ENCODE results near the gene NEK4.

The NEK4 gene

DNA sequence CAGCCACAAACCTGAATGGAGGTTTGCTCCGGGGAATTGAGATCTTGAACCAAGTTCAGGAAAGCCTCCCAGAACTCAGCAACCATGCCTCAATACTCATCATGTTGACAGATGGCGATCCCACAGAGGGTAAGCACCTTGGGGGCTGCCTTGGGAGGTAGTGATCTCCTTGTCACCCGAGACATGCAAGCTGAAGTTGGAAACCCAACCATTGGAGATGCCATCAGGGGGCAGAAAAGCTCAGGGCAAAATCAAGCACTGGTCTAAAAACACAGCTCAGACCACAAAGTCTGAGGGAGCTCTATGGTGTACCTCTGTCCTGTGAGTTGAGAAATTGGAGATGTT is 12.4 kb upstream of the NEK4 start:
- no peak for TF ChIP-seq CTCF (conservative IDR thresholded peaks at IDR 0.05)
- H3K27ac ChIP-seq = no peak overlapping the region

GRCh38 chr3:52782412-52783210 is 11.9 kb upstream of the NEK4 start:
- H3K27ac ChIP-seq = no peak overlapping the region
- no peak for TF ChIP-seq CTCF (conservative IDR thresholded peaks at IDR 0.05)
- TF ChIP-seq ZFX (IDR thresholded peaks at IDR 0.05) = no peak

- TF ChIP-seq CTCF (conservative IDR thresholded peaks at IDR 0.05) = no peak
- TF ChIP-seq ZFX (IDR thresholded peaks at IDR 0.05) = no peak
- no peak overlapping the region for H3K27ac ChIP-seq
These were observed 11.0 kb upstream of the NEK4 start for GRCh38 chr3:52781741-52782140.

DNA sequence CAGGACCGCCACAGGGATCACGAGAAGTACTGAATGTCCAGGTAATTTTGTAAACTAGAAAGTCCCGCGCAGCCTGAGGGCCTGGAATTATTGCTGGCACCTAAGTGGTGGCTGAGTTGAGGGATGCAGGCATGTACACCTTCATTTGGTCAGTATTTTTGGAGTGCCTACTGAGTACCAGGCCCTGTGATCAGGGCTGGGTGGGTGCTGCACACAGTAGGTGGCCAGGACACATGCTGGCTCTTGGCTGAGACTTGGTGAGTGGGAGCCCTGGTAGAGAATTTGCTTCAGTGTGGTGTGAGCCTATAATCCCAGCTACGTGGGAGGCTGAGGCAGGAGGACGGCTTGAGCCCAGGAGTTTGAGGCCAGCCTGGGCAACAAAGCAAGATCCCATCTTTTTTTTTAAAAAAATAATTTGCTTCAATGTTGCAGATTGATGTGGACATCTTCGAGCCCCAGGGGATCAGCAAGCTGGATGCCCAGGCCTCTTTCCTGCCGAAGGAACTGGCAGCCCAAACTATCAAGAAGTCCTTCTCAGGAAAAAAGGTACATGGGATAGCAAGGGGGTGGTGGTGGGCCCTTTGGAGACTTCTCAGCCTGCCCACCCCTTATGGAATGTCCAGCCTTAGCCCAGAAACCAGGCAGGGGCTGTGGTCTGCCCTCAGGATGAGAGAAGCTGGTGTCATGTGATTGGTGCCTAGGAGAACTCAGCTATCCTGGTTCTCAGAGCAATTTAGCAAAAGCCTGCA is 9.3 kb upstream of the NEK4 start:
- TF ChIP-seq ZFX (IDR thresholded peaks at IDR 0.05) = no peak
- TF ChIP-seq CTCF (conservative IDR thresholded peaks at IDR 0.05) = no peak

DNA sequence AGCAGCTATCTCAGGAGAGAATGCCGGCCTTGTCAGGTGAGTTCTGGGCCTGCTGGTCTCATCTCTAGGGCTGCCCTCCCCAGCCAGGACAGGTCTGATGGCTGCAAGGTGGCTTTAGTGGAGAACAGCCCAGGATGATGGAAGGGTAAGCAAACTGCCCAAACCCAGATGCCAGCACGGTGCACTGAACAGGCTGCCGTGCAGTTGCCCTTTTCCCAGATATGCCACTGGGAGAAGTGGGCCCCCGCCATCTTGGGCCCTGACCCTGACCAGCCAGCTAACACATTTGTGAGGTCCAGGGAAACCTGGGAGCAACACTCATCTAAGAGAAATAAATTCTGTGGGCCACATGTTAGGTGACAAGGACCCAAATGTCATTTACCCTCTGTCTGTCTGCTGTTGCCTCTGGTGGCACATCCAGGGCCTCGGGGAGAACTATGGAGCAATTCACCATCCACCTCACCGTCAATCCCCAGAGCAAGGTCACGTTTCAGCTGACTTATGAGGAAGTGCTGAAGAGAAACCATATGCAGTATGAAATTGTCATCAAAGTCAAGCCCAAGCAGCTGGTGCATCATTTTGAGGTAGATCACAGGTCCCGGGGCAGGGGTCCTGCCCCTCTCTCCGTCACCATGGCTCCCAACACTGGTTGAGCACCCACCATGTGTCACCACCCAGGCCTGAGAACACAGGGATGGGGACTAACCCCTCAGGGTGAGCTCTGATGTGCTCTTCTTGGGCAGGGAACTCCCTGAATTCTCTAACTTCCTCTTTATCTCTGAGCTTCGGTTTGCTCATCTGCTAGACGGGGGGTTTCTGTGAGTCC is 8.5 kb upstream of the NEK4 start:
- TF ChIP-seq CTCF (conservative IDR thresholded peaks at IDR 0.05) = no peak
- no peak for TF ChIP-seq ZFX (IDR thresholded peaks at IDR 0.05)
- no peak overlapping the region for H3K27ac ChIP-seq

More for the DNA sequence above, 9.3 kb upstream of the NEK4 start:
- H3K27ac ChIP-seq = no peak overlapping the region

DNA sequence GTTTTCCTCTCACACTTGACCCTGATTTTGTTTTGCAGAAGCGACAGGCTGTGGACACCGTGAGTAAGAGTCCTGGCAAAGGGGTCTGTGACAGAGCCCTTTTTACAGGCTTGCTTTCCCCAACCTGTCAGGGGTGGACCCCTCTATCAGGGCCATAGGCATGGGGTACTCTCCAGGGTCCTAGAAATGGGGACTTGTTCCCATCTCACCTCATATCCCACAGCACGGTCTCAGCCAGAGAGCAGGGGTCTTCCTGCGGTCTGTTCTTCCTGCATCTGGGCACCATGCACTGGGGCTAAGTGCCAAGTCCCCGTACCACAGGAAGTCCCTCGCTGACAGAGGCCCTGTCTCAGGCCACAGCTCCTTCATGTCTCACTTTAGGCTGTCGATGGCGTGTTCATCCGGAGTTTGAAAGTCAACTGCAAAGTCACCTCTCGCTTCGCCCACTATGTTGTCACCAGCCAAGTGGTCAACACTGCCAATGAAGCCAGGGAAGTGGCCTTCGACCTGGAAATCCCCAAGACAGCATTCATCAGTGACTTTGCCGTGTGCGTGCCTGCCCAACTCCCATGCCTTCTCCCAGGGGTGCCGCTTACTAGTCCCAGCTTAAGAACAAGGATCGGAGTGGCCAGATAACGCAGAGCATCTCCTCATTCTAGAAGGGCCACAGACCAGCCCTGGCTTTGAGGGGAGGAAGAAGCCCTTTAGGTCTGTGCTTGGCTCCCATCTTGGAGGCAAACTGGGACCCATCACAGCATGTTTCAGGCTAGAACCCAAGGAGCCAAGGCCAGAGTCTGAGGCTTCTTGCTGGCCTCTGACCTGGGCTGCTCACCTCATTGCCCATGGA is 7.4 kb upstream of the NEK4 start:
- TF ChIP-seq ZFX (IDR thresholded peaks at IDR 0.05) = no peak
- no peak for TF ChIP-seq CTCF (conservative IDR thresholded peaks at IDR 0.05)

More for the DNA sequence above, 7.4 kb upstream of the NEK4 start:
- no peak overlapping the region for H3K27ac ChIP-seq
